H1 (cell line): Measurements from ENCODE around the gene SIPA1L3. TPM values are rescaled to one million over a fixed set of nuclear protein-coding genes. Genes with fewer than 3 reads are reported as not detected.

Source experiments
- CTCF ChIA-PET: fragments of 300-600 bp; sonication (Branson Sonifier 250); formaldehyde crosslinking; loops from one replicate; lab custom pipeline; 2021; ENCODE audit not compliant: partially characterized antibody; lab: Charles Lee
- POLR2A ChIA-PET: fragments of 300-600 bp; sonication (Branson Sonifier 250); formaldehyde crosslinking; loops from one replicate; lab custom pipeline; 2021; ENCODE audit warnings: inconsistent platforms; ENCODE audit not compliant: partially characterized antibody; lab: Charles Lee
- DNase-seq, 2 experiments: peaks; one replicate each; pipeline versions ENCODE4 v3.0.0 to v3.0.0-alpha.2; 2010 to 2022; ENCODE audit warnings: low spot score in 2 of 2, low read depth in 1 of 2, mixed read lengths in 1 of 2
- FAIRE-seq: peaks from 2 replicates; lab custom pipeline; 2011; peaks lifted over from hg19 to GRCh38; lab: Jason Lieb, UNC
- H2AFZ ChIP-seq: 2 replicates; pipeline ENCODE4 v1.8.1; 2012; ENCODE audit warnings: low read length, inconsistent platforms
- H2AK5ac ChIP-seq: 2 replicates; pipeline ENCODE4 v1.6.1; 2013; ENCODE audit warnings: low read depth, low read length
- H2BK120ac ChIP-seq: replicated peaks from 2 replicates; pipeline ENCODE3; 2013; ENCODE audit warnings: low read depth, low read length, inconsistent platforms
- H2BK12ac ChIP-seq: 2 replicates; pipeline ENCODE4 v1.6.1; 2013; ENCODE audit warnings: low read depth, low read length
- H2BK15ac ChIP-seq: 2 replicates; pipeline ENCODE4 v1.6.1; 2013; ENCODE audit warnings: low read length
- H2BK20ac ChIP-seq: 2 replicates; pipeline ENCODE4 v1.6.1; 2013; ENCODE audit warnings: low read length
- H2BK5ac ChIP-seq: 2 replicates; pipeline ENCODE4 v1.6.1; 2013; ENCODE audit warnings: low read depth, low read length
- H3K14ac ChIP-seq: 2 replicates; pipeline ENCODE4 v1.6.1; 2013; ENCODE audit warnings: inconsistent platforms; ENCODE audit not compliant: insufficient read length
- H3K18ac ChIP-seq: 2 replicates; pipeline ENCODE4 v1.6.1; 2013; ENCODE audit warnings: low read length; ENCODE audit errors: extremely low read depth
- H3K23ac ChIP-seq: 2 replicates; pipeline ENCODE4 v1.6.1; 2013; ENCODE audit warnings: inconsistent platforms; ENCODE audit not compliant: insufficient read length
- H3K23me2 ChIP-seq: 2 replicates; pipeline ENCODE4 v1.6.1; 2013; ENCODE audit warnings: low read depth, low read length
- H3K27ac ChIP-seq: 2 replicates; pipeline ENCODE4 v1.6.1; 2011; ENCODE audit warnings: low read depth, low read length, inconsistent platforms
- H3K27me3 ChIP-seq, 4 experiments: replicated peaks in 1 of 4; 1 replicate in 1 of 4; 2 replicates in 3 of 4; pipeline versions ENCODE4 v1.6.1 to v1.8.1; 2011 to 2013; ENCODE audit warnings: low read length in 3 of 4, mild to moderate bottlenecking in 3 of 4, inconsistent platforms in 2 of 4, mixed read lengths in 2 of 4, moderate library complexity in 1 of 4; ENCODE audit not compliant: control insufficient read depth in 3 of 4, insufficient read depth in 3 of 4; ENCODE audit errors: extremely low read depth in 1 of 4
- H3K36me3 ChIP-seq, 4 experiments: 2 replicates each; pipeline versions ENCODE4 v1.6.1 to v1.8.1; 2011 to 2013; ENCODE audit warnings: mild to moderate bottlenecking in 4 of 4, low read length in 3 of 4, moderate library complexity in 2 of 4, control low read depth in 1 of 4, inconsistent platforms in 1 of 4; ENCODE audit not compliant: insufficient read depth in 4 of 4, control insufficient read depth in 2 of 4
- H3K4ac ChIP-seq: replicated peaks from 2 replicates; pipeline ENCODE3; 2013; ENCODE audit warnings: low read length, low read depth, mixed read lengths, inconsistent platforms; ENCODE audit not compliant: insufficient read length
- H3K4me1 ChIP-seq, 4 experiments: replicated peaks in 1 of 4; 1 replicate in 1 of 4; 2 replicates in 3 of 4; pipeline versions ENCODE4 v1.6.1 to v1.8.1; 2011 to 2013; ENCODE audit warnings: low read length in 3 of 4, inconsistent platforms in 2 of 4, mixed read lengths in 1 of 4; ENCODE audit not compliant: insufficient read depth in 4 of 4, control insufficient read depth in 3 of 4
- H3K4me2 ChIP-seq, 2 experiments: 2 replicates each; pipeline versions ENCODE4 v1.6.1 to v1.8.1; 2011 to 2013; ENCODE audit warnings: low read depth in 2 of 2, low read length in 2 of 2, control low read depth in 1 of 2, inconsistent platforms in 1 of 2, mild to moderate bottlenecking in 1 of 2; ENCODE audit not compliant: insufficient read depth in 1 of 2
- H3K4me3 ChIP-seq, 4 experiments: fragments of 200-600, 300-600 bp in 1 of 4; sonication (generic), shearing (Covaris generic), sonication (Bioruptor Twin) in 1 of 4; 2 replicates each; pipeline versions ENCODE4 v1.5.1 to v1.8.1; 2011 to 2016; ENCODE audit warnings: low read length in 4 of 4, low read depth in 3 of 4, control low read depth in 2 of 4, inconsistent platforms in 2 of 4, mild to moderate bottlenecking in 2 of 4, mixed read lengths in 1 of 4, moderate library complexity in 1 of 4; ENCODE audit not compliant: insufficient read depth in 2 of 4; ENCODE audit errors: extremely low read depth in 1 of 4
- H3K56ac ChIP-seq: replicated peaks from 2 replicates; pipeline ENCODE3; 2013; ENCODE audit warnings: low read depth, mild to moderate bottlenecking, mixed read lengths, low read length, inconsistent platforms; ENCODE audit not compliant: insufficient read length
- H3K79me1 ChIP-seq: 2 replicates; pipeline ENCODE4 v1.6.1; 2013; ENCODE audit warnings: low read depth, low read length, control low read depth
- H3K79me2 ChIP-seq, 2 experiments: 2 replicates each; pipeline versions ENCODE4 v1.6.1 to v1.8.1; 2012 to 2013; ENCODE audit warnings: low read length in 2 of 2, mild to moderate bottlenecking in 2 of 2, inconsistent platforms in 1 of 2; ENCODE audit not compliant: insufficient read depth in 2 of 2, control insufficient read depth in 1 of 2
- H3K9ac ChIP-seq, 4 experiments: replicated peaks in 1 of 4; 1 replicate in 1 of 4; 2 replicates in 3 of 4; pipeline versions ENCODE4 v1.6.1 to v1.8.1; 2011 to 2013; ENCODE audit warnings: low read depth in 3 of 4, low read length in 3 of 4, control low read depth in 2 of 4, mild to moderate bottlenecking in 2 of 4, moderate library complexity in 2 of 4, inconsistent platforms in 1 of 4; ENCODE audit errors: extremely low read depth in 1 of 4
- H3K9me3 ChIP-seq, 2 experiments: 2 replicates each; pipeline versions ENCODE4 v1.6.1 to v1.8.1; 2012 to 2013; ENCODE audit warnings: mild to moderate bottlenecking in 2 of 2, moderate library complexity in 2 of 2, control low read depth in 1 of 2, inconsistent platforms in 1 of 2, low read depth in 1 of 2, low read length in 1 of 2, mixed read lengths in 1 of 2; ENCODE audit not compliant: insufficient read depth in 2 of 2
- H4K20me1 ChIP-seq, 2 experiments: replicated peaks in 1 of 2; 2 replicates each; pipeline versions ENCODE3 to v1.8.1; 2011 to 2013; ENCODE audit warnings: inconsistent platforms in 2 of 2, low read length in 2 of 2, mild to moderate bottlenecking in 1 of 2; ENCODE audit not compliant: insufficient read depth in 2 of 2, control insufficient read depth in 1 of 2
- H4K5ac ChIP-seq: 2 replicates; pipeline ENCODE4 v1.6.1; 2013; ENCODE audit warnings: low read length, low read depth, mixed read lengths, inconsistent platforms; ENCODE audit not compliant: insufficient read length
- H4K8ac ChIP-seq: 2 replicates; pipeline ENCODE4 v1.8.0; 2013; ENCODE audit warnings: mild to moderate bottlenecking, moderate library complexity, low read length, inconsistent platforms; ENCODE audit not compliant: insufficient read depth; ENCODE audit errors: extremely low read depth
- H4K91ac ChIP-seq: replicated peaks from 2 replicates; pipeline ENCODE3; 2013; ENCODE audit warnings: low read length, mixed read lengths, inconsistent platforms; ENCODE audit not compliant: insufficient read length
- ASH2L ChIP-seq: fragments of 200-600, 300-600 bp; sonication (generic); IDR thresholded peaks from one replicate; pipeline ENCODE4 v1.7.1; 2017; ENCODE audit warnings: low read length
- CHD1 ChIP-seq: IDR thresholded peaks from 2 replicates; pipeline ENCODE4 v1.6.1; 2012; ENCODE audit warnings: low read depth, low read length, improper control_type of control experiment
- CHD2 ChIP-seq: IDR thresholded peaks from 2 replicates; pipeline ENCODE4 v1.6.1; 2012; ENCODE audit warnings: low read length, improper control_type of control experiment
- CTCF ChIP-seq, 3 experiments: IDR thresholded peaks; 1 replicate in 2 of 3; 2 replicates in 1 of 3; pipeline versions ENCODE4 v1.5.1 to v1.6.1; 2011; ENCODE audit warnings: low read length in 3 of 3, mild to moderate bottlenecking in 3 of 3, inconsistent platforms in 2 of 3, low read depth in 1 of 3, moderate library complexity in 1 of 3; ENCODE audit not compliant: insufficient read depth in 1 of 3; ENCODE audit errors: control extremely low read depth in 1 of 3
- EZH2 ChIP-seq: fragments of 200-600 bp; sonication (generic); IDR thresholded peaks from 2 replicates; pipeline ENCODE4 v1.7.1; 2012; ENCODE audit warnings: low read depth, mild to moderate bottlenecking, moderate library complexity, low read length, inconsistent platforms; ENCODE audit not compliant: severe bottlenecking
- GABPA ChIP-seq: IDR thresholded peaks from 2 replicates; pipeline ENCODE4 v1.6.1; 2011; ENCODE audit warnings: mild to moderate bottlenecking, low read length, moderate library complexity, borderline replicate concordance; ENCODE audit not compliant: insufficient read depth
- POLR2AphosphoS5 ChIP-seq: IDR thresholded peaks from 2 replicates; pipeline ENCODE4 v1.6.1; 2011; ENCODE audit warnings: low read depth, low read length
- SIN3A ChIP-seq, 2 experiments: IDR thresholded peaks in 1 of 2; conservative IDR thresholded peaks in 1 of 2; 2 replicates each; pipeline ENCODE4 v1.6.1; 2011 to 2012; ENCODE audit warnings: low read length in 2 of 2, improper control_type of control experiment in 1 of 2, low read depth in 1 of 2, mild to moderate bottlenecking in 1 of 2
- SP1 ChIP-seq: IDR thresholded peaks from 2 replicates; pipeline ENCODE4 v1.6.1; 2011; ENCODE audit warnings: low read depth, low read length
- TAF7 ChIP-seq: optimal IDR thresholded peaks from 2 replicates; pipeline ENCODE3; 2011; ENCODE audit warnings: low read depth, mild to moderate bottlenecking, inconsistent platforms, low read length, moderate library complexity, borderline replicate concordance
- TCF12 ChIP-seq: IDR thresholded peaks from 2 replicates; pipeline ENCODE4 v1.6.1; 2011; ENCODE audit warnings: low read depth, mild to moderate bottlenecking, low read length
- ZNF274 ChIP-seq: IDR thresholded peaks from 2 replicates; pipeline ENCODE4 v1.7.0; 2012; ENCODE audit warnings: low read length, borderline replicate concordance; ENCODE audit errors: extremely low read depth
- WGBS, 2 experiments: shearing (Covaris generic) in 1 of 2; methylation state at CpG; one replicate each; pipeline versions ENCODE4 v1.1.6 to v1.1.7; 2013 to 2015; ENCODE audit warnings: low lambda C conversion rate in 2 of 2, mixed read lengths in 2 of 2, inconsistent platforms in 1 of 2, low coverage in 1 of 2, missing lambda C conversion rate in 1 of 2; ENCODE audit not compliant: insufficient replicate concordance in 2 of 2, insufficient coverage in 1 of 2, insufficient read length in 1 of 2; ENCODE audit errors: extremely low coverage in 1 of 2, missing lambda C conversion rate in 1 of 2; 5-methylcytosine and 5-hydroxymethylcytosine counted together
- polyA plus RNA-seq, 7 experiments: library from polyadenylated mRNA; depleted of rRNA in 3 of 7; stranded (reverse) in 5 of 7; unstranded in 2 of 7; fragments of >200 nt in 5 of 7; fragments of 200-250 nt in 2 of 7; gene quantifications; 1 replicate in 5 of 7; 2 replicates in 1 of 7; 4 replicates in 1 of 7; pipeline versions ENCODE4 v1.2.1 to v1.2.3, GENCODE V29; 2011 to 2013; ENCODE audit warnings: missing spikeins in 2 of 7, mixed read lengths in 2 of 7
- total RNA-seq: library from RNA; stranded (reverse); fragmentation: NEBNext Ultra II Directional; extraction: Animal tissue kit (Norgen Biotek cat#: 25700); gene quantifications from 2 replicates; pipeline ENCODE4 v1.2.1, GENCODE V29; 2021

Gene SIPA1L3
- total and polyA plus RNA-seq, 2 of the 8 experiments (the other 6 are each of a cell fraction or from before 2014, with no cell fraction given) = 15.0 to 54.9 TPM

- H3K56ac ChIP-seq = no peak overlapping the region
- H3K18ac ChIP-seq = no peak overlapping the region
- no peaks in the 10 kb centered on the region for H3K23me2 ChIP-seq
- H4K91ac ChIP-seq = no peak overlapping the region
- no peak overlapping the region for H2BK20ac ChIP-seq
- no peak overlapping the region for H3K4me3 ChIP-seq
- no peaks in the 10 kb centered on the region for H3K79me1 ChIP-seq
- peaks cover 0 to 7% (median 0%) of the 10 kb centered on the region in 4 experiments; a peak in 3 of 7 replicates for H3K4me1 ChIP-seq
- H3K4ac ChIP-seq = no peak overlapping the region
- no peaks in the 10 kb centered on the region for H4K20me1 ChIP-seq
- H2AK5ac ChIP-seq = no peak overlapping the region
- no peak overlapping the region for H3K27ac ChIP-seq
- H3K79me2 ChIP-seq = no peaks in the 10 kb centered on the region
- CTCF ChIA-PET = interaction anchor here (0.6 to 7.5 kb wide), 3 partner anchors 15 to 127 kb away, joined by 3 to 95 read pairs (median 4); no protein-coding TSS in a partner anchor
- peaks cover 0 to 3% (median 0%) of the 10 kb centered on the region in 4 experiments; a peak in 2 of 8 replicates for H3K36me3 ChIP-seq
- no peak overlapping the region for H3K9ac ChIP-seq
- H3K27me3 ChIP-seq = no peaks in the 10 kb centered on the region
- H2BK12ac ChIP-seq = no peak overlapping the region
- POLR2A ChIA-PET = no interaction called here
- no peak overlapping the region for H4K5ac ChIP-seq
- FAIRE-seq = no peak
- no peak overlapping the region for H2BK15ac ChIP-seq
- no peak overlapping the region for H2BK5ac ChIP-seq
- H4K8ac ChIP-seq = no peak overlapping the region
- H3K9me3 ChIP-seq = peaks cover 0 to 3% of the 10 kb centered on the region in 2 experiments; a peak in 1 of 4 replicates
- no peak overlapping the region for H3K4me2 ChIP-seq
- no peak overlapping the region for H2BK120ac ChIP-seq
- no peak overlapping the region for H3K23ac ChIP-seq
- DNase-seq = no peak
- H2AFZ ChIP-seq = no peak overlapping the region
- WGBS, 2 experiments = 89% methylated on average over 16 of the region's 25 CpGs; no CpG with 5 or more reads in 1 of the 2 experiments
- H3K14ac ChIP-seq = no peak overlapping the region
- no peak for TF ChIP-seq GABPA
- no peak for TF ChIP-seq EZH2
- TF ChIP-seq TAF7 = no peak
- TF ChIP-seq TCF12 = no peak
- no peak for TF ChIP-seq CHD1
- no peak for TF ChIP-seq ASH2L
- TF ChIP-seq CTCF (IDR thresholded peaks at IDR 0.05; ENCODE audit: control extremely low read depth in 1 of 3, insufficient read depth in 1 of 3, low read depth in 1 of 3, low read length in 3 of 3) = no peak
- TF ChIP-seq POLR2AphosphoS5 = no peak
- no peak for TF ChIP-seq SIN3A (conservative IDR thresholded peaks at IDR 0.05 in 1 of 2, IDR thresholded peaks at IDR 0.05 in 1 of 2; ENCODE audit: low read depth in 1 of 2, low read length in 2 of 2)
- no peak for TF ChIP-seq CHD2
- TF ChIP-seq SP1 = no peak
- TF ChIP-seq ZNF274 = no peak
These were observed 223.4 kb downstream of the SIPA1L3 start for GRCh38 chr19:38130399-38130798.
